GM18951 (cell line): ENCODE data around the gene STT3B.

ENCODE experiments used
- POLR2A ChIP-seq: IDR thresholded peaks from 4 replicates; pipeline ENCODE4 v1.6.1; 2011; ENCODE audit warnings: mild to moderate bottlenecking; ENCODE audit not compliant: insufficient read length, insufficient read depth; ENCODE audit errors: extremely low read depth
- in situ Hi-C: fragments of 300-500 bp; cut with MboI; formaldehyde crosslinking; loops from one replicate; pipeline ENCODE4 v1.12.0; 2022; ENCODE audit warnings: low sequenced_read_pairs, mixed read lengths, inconsistent platforms; ENCODE audit not compliant: unreplicated experiment

The STT3B gene

DNA sequence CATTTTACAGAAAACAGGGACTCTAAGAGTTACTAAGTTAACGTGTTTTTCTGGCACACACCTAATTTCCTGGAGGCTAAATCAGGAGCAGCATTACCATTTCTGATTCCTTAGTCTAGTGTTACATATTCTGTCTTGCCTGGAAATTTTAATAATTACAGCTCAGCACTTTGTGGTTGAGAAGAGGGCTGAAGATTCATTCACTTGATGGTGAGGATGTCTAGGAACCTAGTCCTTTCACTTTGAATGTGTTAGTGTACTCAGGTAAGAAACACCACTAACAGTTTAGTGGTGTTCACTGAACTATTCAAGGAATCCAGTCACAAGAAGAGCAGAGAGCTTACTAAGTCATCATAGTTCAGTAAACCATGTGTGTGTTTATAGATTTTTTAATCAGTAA lies 102.8 kb downstream of the STT3B start:
- no peak for TF ChIP-seq POLR2A
- in situ Hi-C loops, result no loop called here

DNA sequence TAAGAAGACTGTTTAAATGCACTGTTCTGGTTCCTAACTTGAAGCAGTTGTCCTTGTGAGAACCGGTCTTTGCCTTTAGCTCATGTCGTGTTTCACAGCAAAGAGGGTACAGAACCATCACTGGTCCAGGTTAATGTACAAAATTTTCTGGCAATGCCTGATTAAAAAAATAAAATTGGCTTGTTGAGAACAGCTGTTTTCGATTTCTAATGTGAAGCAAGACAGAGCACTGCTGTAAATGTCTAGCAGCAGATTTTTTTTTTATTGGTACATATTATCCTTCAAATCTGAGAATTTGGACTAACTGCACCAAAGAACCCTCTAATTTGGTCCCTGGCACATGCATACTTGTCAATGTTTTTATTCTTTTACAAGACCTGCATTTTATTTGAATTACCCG lies 103.3 kb downstream of the STT3B start:
- in situ Hi-C loops, result no loop called here
- TF ChIP-seq POLR2A, result no peak

DNA sequence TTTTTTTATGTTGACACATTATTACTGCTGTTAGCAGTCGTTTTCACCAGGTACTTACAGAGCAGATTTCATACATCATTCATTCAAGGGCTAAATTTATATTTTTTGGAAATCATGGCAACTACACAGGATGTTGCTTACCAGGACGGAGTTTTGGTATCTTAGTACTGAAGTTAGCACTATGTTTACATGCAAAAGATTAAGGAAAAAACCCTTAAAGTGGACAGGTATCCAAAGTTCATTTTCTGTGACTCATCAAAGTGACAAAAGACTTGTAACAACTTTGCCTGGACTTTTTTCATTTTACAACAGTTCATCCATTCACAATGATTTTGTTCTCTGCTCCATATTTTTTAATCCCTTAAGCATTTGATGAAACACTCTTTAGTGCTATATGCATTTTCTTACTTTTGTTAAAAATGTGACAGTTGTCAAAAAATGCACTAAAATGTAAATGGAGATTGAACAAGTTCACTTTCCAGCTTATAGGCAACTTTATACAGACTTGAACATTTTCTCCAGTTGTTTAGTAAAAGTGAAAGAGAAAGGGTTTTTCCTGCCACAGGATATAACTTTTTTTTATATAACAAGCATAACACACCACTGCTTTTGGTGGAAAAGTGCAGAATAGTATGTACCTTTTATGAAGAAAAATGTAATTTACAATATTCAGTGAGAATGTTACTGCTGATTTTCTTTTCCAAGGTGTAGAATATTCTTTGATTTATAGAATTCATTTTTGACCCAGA lies 104.1 kb downstream of the STT3B start:
- in situ Hi-C loops, result no loop called here
- no peak for TF ChIP-seq POLR2A

DNA sequence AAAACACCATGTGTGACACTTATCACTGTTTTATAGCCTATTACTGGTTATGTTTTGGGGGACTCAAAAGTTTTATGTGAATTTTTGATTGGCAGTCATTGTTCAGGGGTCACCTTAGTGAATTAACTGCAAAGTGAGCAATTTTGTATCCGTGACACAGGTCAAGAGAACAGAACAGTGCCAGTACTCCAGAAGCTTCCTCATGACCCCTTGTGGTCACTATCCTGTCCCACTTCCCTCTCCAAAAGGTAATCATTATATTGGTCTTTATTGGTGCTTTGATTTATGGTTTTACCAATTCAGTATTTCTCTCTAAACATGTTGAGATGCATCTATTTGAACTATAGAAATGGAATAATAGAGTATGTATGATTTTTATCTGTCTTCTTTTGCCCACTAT lies 107.1 kb downstream of the STT3B start:
- TF ChIP-seq POLR2A, result no peak
- in situ Hi-C loops, result no loop called here

DNA sequence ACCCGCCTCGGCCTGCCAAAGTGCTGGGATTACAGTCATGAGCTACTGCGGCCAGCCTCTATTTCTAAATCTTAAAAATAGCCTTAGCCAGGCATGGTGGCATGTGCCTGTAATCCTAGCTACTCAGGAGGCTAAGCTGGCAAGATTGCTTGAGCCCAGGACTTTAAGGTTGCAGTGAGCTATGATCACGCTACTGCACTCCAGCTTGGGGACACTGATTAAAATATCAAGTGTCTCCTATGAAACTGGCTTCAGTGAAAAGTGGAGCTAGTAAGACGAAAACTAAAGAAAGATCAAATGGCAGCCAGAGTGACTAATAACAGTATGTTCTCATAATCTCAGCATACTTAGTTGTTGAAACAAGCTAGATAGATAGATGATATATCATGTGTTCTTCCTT lies 112.5 kb downstream of the STT3B start:
- no peak for TF ChIP-seq POLR2A
- in situ Hi-C loops, result no loop called here

DNA sequence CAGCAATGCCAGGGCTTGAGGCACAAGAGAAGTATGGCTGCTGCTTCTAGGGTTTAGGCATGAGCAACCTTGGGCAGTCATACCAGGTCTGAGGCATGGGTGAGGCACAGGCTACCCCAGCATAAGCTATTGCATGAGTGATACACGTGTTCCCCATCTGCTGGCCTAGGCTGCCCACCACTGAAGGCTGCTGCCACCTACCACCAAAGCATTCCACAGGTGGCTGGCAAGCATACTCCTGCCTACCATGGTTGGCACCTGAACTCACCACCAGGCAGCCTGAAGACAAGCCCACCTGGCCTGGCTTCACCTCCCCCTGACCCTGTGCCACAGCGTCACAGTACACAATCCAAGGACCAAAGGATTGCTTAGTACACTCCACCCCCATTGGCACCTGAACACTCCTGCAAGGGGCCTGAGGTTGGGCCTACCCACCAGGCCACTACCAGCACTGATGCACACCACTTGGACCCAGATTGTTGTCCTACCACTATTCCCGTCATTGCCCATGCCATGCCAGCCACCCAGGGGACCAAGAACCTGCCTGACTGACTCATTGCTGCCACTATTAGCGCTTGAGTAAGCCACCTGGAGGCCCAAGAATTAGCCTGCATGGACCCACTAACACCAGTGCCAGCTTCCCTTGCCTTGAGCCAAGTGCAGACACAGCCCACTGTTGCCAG lies 115.7 kb downstream of the STT3B start:
- TF ChIP-seq POLR2A, result no peak
- in situ Hi-C loops, result no loop called here

DNA sequence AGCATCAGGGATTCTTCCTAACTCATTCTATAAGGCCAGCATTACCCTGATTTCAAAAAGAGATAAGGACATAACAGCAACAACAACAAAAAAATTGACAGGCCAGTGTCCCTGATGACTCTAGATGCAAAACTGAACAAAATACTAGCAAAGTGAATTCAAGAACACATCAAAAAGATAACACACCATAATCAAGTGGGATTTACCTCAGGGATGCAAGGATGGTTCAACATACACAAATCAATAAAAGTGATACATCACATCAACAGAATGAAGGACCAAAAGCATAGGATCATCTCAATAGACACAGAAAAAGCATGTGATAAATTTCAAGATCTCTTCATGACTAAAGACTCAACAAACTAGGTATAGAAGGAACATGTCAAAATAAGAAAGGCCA lies 119.6 kb downstream of the STT3B start:
- TF ChIP-seq POLR2A, result no peak
- in situ Hi-C loops, result no loop called here

DNA sequence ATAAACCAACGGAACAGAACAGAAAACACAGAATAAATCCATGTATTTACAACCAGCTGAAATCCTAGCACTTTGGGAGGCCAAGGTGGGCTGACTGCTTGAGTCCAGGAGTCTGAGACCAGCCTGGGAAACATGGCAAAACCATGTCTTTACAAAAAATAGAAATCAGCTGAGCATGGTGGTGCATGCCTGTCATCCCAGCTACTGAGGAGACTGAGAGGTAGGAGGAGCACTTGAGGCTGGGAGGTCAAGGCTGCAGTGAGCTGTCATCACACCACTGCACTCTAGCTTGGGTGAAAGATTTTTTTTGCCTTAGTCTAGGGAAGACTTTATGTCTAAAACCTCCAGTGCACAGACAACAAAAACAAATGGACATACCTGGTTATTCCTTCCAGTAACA lies 120.7 kb downstream of the STT3B start:
- in situ Hi-C loops, result no loop called here
- TF ChIP-seq POLR2A, result no peak

DNA sequence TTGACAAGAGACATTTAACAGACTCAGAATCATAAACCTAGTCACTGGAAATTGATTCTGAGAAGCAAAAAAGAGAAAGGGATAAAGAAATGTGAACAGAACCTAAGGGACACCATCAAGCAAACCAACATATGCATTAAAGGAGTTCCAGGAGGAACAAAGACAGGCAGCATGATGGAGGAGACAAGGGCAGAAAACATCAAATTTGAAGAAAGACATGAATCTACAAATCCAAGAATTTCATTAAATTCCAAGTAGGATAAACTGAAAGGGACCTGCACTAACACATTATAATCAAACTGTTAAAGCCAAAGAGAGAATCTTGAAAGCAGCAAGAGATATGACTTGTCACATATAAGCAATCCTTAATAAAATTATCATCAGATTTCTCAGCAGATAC lies 122.3 kb downstream of the STT3B start:
- in situ Hi-C loops, result no loop called here
- TF ChIP-seq POLR2A, result no peak

DNA sequence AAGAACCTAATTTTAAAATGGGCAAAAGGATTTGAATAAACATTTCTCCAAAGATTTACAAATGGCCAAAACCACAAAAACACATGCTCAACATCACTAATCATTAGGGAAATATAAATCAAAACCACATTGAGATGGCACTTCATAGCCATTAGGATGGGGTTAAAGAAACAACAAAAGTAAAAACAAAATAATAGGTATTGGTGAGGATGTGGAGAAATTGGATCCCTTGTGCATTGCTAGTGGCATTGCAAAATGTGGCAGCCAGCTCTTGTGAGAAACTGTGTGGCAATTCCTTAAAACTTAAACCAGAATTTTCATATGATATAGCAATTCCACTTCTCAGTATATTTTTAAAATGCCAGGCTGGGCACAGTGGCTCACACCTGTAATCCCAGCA lies 126.5 kb downstream of the STT3B start:
- TF ChIP-seq POLR2A, result no peak
- in situ Hi-C loops, result no loop called here

DNA sequence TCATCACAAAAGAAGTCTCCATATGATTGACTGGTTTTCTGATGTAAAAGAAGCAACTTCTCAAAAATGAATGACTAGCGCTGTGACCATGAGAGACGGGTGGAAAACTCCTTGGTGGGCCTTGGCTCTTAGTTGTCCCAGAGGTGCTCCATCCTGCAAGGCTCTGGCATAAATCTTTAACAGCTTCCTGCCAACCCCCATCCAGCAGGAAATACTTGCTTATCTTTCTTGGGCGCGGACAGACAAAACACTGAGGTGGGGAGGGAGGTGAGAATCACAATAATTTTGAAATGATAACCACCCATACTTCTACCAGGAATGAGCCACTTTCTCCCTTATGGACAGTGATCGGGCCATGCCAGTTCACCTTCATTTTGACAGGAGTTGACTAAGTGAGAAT lies 128.6 kb downstream of the STT3B start:
- TF ChIP-seq POLR2A, result no peak
- in situ Hi-C loops, result no loop called here

DNA sequence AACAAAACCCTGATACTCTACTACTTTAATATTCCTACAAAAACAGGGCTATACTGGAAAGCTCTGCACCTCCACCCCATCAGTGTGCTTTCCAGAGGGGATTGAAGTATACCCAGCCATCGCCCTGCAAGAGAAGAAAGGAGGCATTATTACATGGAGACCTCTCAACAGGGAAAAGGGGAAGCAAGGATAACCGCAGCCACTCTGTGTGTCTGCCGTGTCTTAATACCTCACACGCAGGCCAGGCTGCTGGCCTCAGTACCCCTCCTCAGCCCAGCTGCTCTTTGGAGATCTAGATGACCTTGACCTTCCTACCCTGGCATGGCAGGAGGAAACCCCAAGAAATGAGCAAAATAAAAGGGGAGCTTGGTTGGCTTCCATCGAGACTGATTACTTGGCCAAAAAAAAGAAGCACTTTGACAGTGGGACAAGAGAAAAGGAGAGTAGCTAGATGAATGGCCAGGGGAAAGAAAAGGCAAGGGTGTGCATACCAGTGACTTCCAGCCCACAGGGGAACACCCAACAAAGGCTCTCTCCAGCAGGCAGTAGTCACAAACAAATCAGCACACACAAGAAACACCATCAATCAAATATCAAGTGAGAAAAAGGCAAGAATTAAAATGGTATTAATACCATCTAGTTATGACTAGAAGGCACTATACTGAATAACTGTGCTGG lies 129.4 kb downstream of the STT3B start:
- in situ Hi-C loops, result no loop called here
- no peak for TF ChIP-seq POLR2A

DNA sequence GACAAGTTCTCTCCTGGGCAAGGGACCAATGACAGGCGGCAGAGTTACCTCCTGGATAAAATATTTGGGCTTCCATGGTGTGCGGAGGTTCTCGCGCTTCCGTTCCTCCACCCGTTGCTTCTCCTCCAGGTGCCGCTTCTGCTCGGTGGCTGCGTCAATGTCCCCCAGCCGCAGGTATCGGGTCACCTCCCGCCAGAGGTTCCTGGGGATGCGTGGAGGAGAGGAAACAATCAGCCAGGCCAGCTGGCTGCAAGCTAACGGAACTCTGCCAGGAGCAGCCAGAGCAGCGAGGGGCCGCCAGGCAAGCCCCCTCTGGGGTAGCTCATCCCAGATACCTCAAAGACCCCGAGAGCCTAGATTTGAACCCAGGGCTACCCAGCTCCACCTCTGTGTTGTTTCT lies 131.3 kb downstream of the STT3B start:
- TF ChIP-seq POLR2A, result no peak
- in situ Hi-C loops, result no loop called here

DNA sequence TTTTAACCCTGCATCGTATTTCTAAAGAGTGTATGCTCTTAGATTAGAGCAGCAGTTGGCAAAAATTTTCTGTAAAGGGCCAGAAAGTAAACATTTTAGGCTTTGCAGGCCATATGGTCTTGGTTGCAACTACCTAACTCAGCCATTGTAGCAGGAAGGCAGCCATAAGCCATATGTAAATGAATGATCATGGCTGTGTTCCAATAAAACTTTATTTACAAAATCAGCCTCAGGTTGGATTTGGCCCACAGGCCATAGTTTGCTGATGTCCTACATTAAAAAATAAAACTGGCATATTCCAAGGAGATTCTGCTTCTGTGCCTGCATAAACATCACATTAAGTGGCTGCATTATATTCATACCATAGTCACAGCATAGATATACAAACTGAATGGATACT lies 134.9 kb downstream of the STT3B start:
- no peak for TF ChIP-seq POLR2A
- in situ Hi-C loops, result no loop called here
